ENCODE results near the gene ASPRV1. TPM values are rescaled to one million over a fixed set of nuclear protein-coding genes. Genes with fewer than 3 reads are reported as not detected.

Gene ASPRV1
- total RNA-seq, 2 donors from 2014 or later: 0.43 to 1.2 TPM

DNA sequence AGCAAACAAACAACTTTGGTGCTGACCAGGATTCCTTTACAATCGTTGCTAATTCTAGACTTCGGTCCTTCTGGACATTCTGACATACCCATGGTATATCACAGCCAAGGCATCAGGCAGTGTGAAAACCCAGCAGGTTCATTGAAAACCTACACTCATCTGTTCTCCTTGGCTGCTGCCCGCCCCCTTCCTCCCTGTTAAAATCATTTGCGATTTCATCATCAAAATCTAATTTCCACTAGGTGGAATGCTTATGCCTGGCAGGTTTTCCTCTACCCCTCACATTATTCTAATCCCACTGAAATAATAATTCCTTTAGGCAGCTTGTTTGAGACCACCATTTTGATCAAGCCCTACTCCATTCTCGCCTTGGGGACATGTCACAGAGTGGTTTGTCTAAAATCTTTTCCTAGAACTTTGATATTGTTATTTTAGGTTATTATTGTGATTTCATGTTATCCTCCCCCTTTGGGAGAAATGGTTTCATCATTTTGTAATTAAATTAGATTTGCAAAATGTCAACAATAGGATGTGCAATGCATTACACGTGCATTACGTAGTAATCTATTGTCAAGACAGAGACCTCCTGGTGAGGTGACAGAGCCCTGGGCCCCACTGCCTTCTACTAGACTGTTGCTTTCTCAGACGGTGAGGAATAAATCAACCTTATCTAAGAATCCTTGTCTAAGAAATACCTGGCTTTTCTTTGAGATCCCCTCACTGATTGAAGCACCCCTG lies 31.0 kb upstream of the ASPRV1 start:
- DNase-seq: peak in 1 of 2 donors; percentile 1
- ATAC-seq: no peak
- intact Hi-C loops (cut with DNase I, micrococcal nuclease): no loop called here

GRCh38 chr2:69989441-69990105 lies 28.1 kb upstream of the ASPRV1 start:
- ATAC-seq: peak; percentile 84
- DNase-seq: peak; percentile 67 to 79
- intact Hi-C loops (cut with DNase I, micrococcal nuclease): no loop called here

DNA sequence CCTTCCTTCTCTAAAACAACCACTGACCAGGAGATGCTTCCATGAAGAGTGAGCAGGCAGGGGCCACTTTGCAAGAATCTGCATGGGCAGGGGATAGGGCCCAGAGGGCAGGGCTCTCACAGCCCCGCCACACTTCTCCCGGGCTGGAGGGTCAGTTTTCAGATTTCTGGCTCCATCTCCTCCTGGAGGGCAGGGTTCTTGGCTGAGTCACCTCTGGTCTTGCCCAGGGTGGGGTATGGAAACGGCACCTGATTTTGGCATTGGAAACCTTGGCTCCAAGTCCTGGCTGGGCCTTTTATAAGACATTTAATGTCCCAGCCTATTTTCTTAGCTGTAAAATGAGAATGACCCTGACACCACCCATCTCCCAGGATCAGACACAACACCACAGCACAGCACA lies 27.6 kb upstream of the ASPRV1 start:
- intact Hi-C loops (cut with DNase I, micrococcal nuclease): no loop called here
- peak in 1 of 2 donors; percentile 41 for DNase-seq
- peak; percentile 68 for ATAC-seq

- ATAC-seq: no peak
- DNase-seq: no peak
- intact Hi-C loops (cut with DNase I, micrococcal nuclease): no loop called here
Observed at GRCh38 chr2:69988086-69988635, 26.7 kb upstream of the ASPRV1 start.

DNA sequence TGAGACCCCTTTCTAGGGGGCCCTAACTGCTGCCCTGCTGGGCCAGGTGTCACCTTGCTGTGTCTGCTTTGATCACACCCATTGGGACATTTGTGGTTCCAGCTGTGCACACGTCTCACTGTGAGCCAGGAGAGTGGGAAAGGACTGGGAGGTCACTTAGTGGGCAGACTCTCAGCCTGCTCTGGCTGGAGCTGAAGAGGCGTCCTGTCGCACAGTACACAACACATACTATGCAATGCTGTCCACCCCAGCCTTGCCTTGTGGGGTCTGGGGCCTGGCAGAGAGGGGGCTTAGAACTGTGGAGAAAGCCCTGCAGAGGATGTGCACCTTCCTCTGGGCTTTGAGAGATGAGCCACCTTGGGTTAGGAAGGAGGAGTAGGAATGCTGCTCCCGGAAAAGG lies 25.3 kb upstream of the ASPRV1 start:
- intact Hi-C loops (cut with DNase I, micrococcal nuclease): no loop called here
- ATAC-seq (no peak), DNase-seq (no peak)

DNA sequence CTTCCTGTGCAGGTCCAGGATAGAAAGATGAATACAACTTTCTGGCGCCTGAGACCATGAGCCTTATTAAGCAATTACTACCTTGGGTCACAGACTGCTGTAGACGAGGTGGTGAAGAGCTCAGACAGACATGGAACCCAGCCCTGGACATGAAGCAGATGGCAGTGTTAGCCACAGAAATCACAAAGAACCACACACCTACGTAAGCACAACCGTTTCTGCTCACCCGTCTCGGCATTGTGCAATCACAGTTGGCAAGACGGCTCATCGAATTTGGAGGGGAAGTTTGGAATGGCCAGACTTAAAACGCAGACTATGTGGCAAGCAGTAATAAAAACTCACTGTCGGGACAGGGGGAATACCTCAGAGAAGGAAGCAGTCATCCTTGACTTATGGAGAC lies 24.3 kb upstream of the ASPRV1 start:
- ATAC-seq (no peak), DNase-seq (no peak)
- intact Hi-C loops (cut with DNase I, micrococcal nuclease): no loop called here

GRCh38 chr2:69985216-69985615 lies 23.8 kb upstream of the ASPRV1 start:
- DNase-seq: no peak
- ATAC-seq: no peak

DNA sequence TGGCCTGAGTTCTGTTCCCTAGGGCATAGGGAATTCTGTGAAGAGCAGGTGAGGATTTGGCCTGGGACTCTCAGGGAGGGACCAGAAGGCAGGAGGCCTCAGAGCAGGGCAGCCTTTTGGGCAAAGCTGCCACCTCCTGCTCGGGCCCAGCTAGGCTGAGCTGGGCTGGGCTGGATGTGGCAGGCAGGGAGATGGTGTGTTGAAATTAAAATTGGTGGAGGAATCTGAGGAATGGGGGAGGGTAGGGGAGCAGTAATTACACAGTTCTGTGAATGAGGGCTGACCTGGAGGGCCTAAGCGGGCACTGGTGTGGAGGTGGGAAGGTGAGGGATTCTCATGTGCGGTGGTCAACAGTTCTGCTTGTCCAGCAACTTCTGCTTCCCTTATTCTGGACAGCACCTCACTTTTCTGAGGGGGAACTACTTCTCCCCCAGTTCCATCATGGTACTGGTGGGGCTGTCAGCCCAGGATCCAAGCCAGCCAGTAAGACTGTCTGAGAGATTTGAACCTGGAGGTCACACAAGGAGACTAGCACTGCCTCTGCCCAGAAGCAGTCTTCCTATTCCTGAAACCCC lies 22.0 kb upstream of the ASPRV1 start:
- intact Hi-C loops (cut with DNase I, micrococcal nuclease): no loop called here
- DNase-seq: no peak
- no peak for ATAC-seq

More at GRCh38 chr2:69985216-69985615, 23.8 kb upstream of the ASPRV1 start:
- intact Hi-C loops (cut with DNase I, micrococcal nuclease): no loop called here

DNA sequence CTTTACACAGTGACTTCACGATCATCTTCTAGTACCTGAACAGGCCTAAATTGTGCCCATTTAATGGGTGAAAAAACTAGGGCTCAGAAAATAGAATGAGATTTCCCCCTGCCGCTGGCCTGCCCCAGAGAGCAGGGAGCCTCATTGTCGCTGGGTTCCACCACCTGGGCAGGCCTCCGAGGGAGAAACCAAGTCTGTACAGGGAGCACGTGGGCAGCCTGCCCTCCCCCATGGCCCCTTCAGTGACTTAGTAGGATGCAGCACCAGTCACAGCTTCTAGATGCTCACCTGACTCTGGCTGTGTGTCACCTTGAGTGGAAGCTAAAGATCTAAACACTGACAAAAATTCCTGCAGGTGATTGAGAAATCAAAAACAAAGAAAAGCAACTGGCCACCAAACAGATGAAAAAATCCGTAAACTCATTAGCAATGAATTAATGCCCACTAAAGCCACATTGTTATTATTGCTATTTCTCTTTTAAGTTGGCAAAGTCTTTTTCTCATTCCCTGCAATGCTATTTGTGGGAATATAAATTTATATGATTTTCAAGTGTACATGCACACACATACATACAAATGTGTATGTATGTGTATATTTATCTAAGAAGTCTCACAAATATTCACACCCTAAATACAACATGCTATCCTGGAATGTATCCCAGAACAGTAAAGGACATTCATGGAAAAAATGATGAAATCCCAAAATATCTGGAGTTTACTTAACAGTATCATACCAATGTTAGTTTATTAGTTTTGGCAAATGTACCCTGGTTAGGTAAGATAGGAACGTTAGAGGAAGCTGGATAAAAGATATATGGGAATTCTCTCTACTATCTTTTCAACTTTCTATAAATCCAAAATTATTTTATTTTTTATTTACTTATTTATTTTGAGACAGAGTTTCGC lies 18.7 kb upstream of the ASPRV1 start:
- ATAC-seq (no peak), DNase-seq (no peak)
- intact Hi-C loops (cut with DNase I, micrococcal nuclease): no loop called here

DNA sequence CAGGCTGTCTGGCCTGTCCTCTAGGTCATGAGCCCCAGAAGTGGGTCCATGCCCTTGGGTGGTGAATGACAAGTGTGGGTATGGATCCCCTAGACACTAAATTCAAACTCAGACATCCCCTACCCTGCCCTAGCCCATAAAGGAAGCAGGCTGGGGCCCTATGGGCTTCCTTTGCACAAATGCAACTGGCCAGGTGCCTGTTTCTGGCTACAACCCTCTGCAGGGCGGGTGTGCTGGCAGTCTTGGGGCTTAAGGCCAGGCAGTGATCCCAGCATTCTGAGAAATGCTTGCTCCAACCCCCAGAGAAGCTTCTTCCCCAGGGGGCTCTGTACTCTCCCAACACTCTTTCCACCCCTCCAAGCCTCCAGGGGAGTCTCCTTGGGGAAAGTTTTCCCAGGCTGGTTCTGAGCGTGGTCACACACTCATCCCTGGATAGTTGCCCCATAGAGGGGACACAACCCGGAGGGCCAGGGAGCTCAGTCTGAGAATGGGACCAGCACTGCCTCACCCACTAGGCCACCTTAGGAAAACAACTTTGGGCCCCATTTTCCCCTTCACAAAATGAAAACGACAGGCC lies 16.6 kb upstream of the ASPRV1 start:
- ATAC-seq (no peak), DNase-seq (no peak)
- intact Hi-C loops (cut with DNase I, micrococcal nuclease): no loop called here

GRCh38 chr2:69977186-69977585 lies 15.8 kb upstream of the ASPRV1 start:
- intact Hi-C loops (cut with DNase I, micrococcal nuclease): no loop called here
- ATAC-seq (no peak), DNase-seq (no peak)

DNA sequence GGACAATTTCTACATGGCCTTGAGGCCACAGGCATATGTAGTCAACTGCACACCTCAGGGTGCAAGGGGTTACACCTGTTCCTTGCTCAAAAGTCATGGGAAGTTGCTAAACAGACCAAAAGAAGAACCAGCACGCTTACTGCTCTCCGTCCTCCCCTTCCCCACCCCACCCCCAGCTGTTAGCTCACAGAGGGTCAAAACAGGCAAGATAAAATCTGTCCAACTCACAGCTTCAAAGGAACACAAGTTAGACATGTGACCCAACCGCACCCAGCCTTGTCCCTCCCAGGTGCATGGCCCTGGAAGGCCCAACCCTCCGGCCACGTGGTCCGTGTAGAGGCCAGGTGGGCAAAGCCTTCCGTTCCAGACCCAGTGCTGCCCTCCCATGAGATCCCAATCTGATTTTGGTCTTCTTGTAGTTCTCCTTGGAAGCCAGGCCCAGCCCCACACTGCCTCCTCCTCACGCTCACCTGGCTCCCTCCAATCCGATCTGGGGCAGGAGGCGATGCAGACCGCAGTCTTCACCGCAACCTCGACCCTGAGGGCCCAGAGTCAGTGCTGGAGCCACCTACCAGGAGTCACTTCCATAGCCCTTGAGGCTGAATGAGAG lies 14.5 kb upstream of the ASPRV1 start:
- intact Hi-C loops (cut with DNase I, micrococcal nuclease): no loop called here
- no peak for DNase-seq
- ATAC-seq: peak; percentile 35

- DNase-seq: no peak
- intact Hi-C loops (cut with DNase I, micrococcal nuclease): no loop called here
- ATAC-seq: no peak
Observed at GRCh38 chr2:69975136-69975852, 13.9 kb upstream of the ASPRV1 start.

- DNase-seq: no peak
- intact Hi-C loops (cut with DNase I, micrococcal nuclease): no loop called here
- ATAC-seq: peak; percentile 89
Observed at GRCh38 chr2:69973335-69973735, 11.9 kb upstream of the ASPRV1 start.

DNA sequence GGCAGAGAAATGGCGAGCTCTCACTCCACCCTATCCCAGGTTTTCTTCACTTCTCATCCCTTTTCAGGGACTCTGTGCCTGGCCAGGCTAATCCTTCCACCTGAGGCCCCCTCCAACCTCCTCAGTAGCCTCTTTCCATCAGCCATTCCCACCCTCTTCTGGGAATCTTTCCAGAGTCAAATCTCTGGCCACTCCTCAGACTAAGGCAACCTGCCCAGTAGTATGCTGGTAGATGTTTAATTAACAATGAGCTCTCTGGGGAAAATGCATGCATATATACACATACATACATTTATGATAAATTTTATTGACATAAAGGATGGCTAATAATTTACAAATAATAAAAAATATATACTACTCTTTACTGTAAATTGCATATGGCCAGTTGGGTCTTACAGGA lies 11.4 kb upstream of the ASPRV1 start:
- intact Hi-C loops (cut with DNase I, micrococcal nuclease): no loop called here
- peak; percentile 18 for ATAC-seq
- no peak for DNase-seq

GRCh38 chr2:69969991-69970390 lies 8.6 kb upstream of the ASPRV1 start:
- no peak for ATAC-seq
- intact Hi-C loops (cut with DNase I, micrococcal nuclease): no loop called here
- DNase-seq: no peak

GRCh38 chr2:69969126-69969983 lies 7.9 kb upstream of the ASPRV1 start:
- ATAC-seq (no peak), DNase-seq (no peak)
- intact Hi-C loops (cut with DNase I, micrococcal nuclease): no loop called here

Measured in left colon (tissue), 2 donors.